ENCODE data around the gene GALNT16. TPM values are rescaled to one million over a fixed set of nuclear protein-coding genes. Genes with fewer than 3 reads are reported as not detected.

The GALNT16 gene
- total RNA-seq, 2 experiments from 2014 or later = not detected

DNA sequence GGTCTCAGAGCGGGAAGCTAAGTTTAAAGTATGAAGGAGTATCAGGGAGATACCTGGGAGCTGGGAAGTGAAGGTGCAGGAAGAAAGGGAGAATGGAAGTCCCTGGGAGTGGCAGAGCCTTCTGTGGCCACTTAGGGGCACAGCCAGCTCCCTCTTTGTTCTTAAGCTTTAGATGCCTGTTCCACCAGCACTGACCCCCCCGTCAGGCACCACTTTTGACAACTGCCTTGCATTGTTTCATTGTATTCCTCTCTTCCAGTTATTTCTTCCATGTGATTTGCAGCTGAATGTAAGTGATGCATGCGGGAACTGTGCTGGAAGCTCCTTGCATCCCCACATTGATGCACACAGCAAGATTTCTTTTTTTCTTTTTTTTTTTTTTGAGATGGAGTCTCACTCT lies 2.6 kb downstream of the GALNT16 start:
- intact Hi-C loops (cut with DNase I, micrococcal nuclease) = no loop called here
- ATAC-seq (ENCODE audit: poor library complexity) (no peak), DNase-seq (no peak)
- ChIA-PET CTCF (no interaction called here), POLR2A (no interaction called here)
- Mint-ChIP-seq H3K4me1 (ENCODE audit: low read depth) (peaks cover 4% of the 10 kb centered on the region), H3K36me3 (ENCODE audit: low read depth) (no peaks in the 10 kb centered on the region), H3K9me3 (no peaks in the 10 kb centered on the region), H3K27ac (no peak overlapping the region), H3K4me3 (no peak overlapping the region), H3K27me3 (peaks cover 62% of the 10 kb centered on the region)
- TF ChIP-seq, protein P1, sequence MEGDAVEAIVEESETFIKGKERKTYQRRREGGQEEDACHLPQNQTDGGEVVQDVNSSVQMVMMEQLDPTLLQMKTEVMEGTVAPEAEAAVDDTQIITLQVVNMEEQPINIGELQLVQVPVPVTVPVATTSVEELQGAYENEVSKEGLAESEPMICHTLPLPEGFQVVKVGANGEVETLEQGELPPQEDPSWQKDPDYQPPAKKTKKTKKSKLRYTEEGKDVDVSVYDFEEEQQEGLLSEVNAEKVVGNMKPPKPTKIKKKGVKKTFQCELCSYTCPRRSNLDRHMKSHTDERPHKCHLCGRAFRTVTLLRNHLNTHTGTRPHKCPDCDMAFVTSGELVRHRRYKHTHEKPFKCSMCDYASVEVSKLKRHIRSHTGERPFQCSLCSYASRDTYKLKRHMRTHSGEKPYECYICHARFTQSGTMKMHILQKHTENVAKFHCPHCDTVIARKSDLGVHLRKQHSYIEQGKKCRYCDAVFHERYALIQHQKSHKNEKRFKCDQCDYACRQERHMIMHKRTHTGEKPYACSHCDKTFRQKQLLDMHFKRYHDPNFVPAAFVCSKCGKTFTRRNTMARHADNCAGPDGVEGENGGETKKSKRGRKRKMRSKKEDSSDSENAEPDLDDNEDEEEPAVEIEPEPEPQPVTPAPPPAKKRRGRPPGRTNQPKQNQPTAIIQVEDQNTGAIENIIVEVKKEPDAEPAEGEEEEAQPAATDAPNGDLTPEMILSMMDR (IDR thresholded peaks at IDR 0.05) = no peak
- Histone ChIP-seq H3K9me3 (ENCODE audit: control insufficient read depth in 1 of 2, insufficient read depth in 1 of 2, low read length in 2 of 2) (no peaks in the 10 kb centered on the region), H3K4me1 (ENCODE audit: insufficient read depth, low read length) (peaks cover 10% of the 10 kb centered on the region), H3K27me3 (ENCODE audit: control insufficient read depth in 1 of 2, insufficient read depth in 2 of 2, low read length in 2 of 2) (peaks cover 38 to 69% of the 10 kb centered on the region in 2 experiments), H3K4me3 (ENCODE audit: low read length) (no peak overlapping the region), H3K27ac (ENCODE audit: low read depth in 1 of 2, low read length in 2 of 2) (no peak overlapping the region), H3K36me3 (ENCODE audit: insufficient read depth, low read length) (no peaks in the 10 kb centered on the region)

DNA sequence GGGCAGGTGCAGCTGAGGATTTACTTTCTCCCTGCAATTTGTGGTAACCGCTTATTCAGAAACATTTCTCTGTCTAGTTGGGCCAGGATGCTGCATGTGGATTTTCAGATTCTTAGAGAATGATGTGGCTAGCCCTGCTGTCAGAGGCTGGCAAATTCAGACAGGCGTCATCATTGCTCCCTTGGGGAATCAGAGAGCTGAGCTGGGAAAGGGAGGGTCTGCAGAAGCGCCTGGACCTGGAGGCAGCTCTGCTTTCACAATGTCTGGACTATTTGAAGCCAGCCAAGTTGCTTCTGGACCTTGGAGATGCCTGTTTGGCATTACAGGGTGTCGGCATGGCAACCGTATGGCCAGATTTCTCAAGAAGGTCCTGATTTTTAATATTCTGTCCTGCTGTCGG lies 3.4 kb downstream of the GALNT16 start:
- POLR2A ChIA-PET = no interaction called here

DNA sequence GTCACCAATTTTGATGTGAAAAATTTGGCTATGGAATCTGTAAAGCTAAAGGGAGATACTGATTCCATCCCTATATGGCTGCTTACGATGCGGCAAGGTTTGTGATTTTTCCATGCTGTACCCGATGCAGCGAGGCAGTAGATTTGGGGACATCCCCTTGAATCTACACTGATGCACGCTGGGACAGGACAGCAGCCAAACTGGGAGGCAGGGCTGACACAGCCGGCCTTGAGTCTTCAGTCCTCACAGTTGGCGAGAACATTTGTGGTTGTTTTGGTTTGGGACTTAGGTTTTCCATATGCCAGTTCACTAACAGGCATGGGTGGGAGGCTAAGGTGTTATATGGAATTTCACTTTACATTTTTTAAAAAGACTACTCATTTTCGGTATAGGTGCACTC lies 3.8 kb downstream of the GALNT16 start:
- Histone ChIP-seq H3K9me3 (ENCODE audit: control insufficient read depth in 1 of 2, insufficient read depth in 1 of 2, low read length in 2 of 2) (no peaks in the 10 kb centered on the region), H3K27me3 (ENCODE audit: control insufficient read depth in 1 of 2, insufficient read depth in 2 of 2, low read length in 2 of 2) (peaks cover 37 to 57% of the 10 kb centered on the region in 2 experiments), H3K36me3 (ENCODE audit: insufficient read depth, low read length) (no peaks in the 10 kb centered on the region), H3K4me1 (ENCODE audit: insufficient read depth, low read length) (peaks cover 10% of the 10 kb centered on the region), H3K4me3 (ENCODE audit: low read length) (no peak overlapping the region), H3K27ac (ENCODE audit: low read depth in 1 of 2, low read length in 2 of 2) (no peak overlapping the region)
- TF ChIP-seq, protein P1 (IDR thresholded peaks at IDR 0.05) = no peak
- POLR2A ChIA-PET = no interaction called here
- no peak for DNase-seq
- intact Hi-C loops (cut with DNase I, micrococcal nuclease) = no loop called here
- no peak overlapping the region for H3K27ac Mint-ChIP-seq
- H3K4me3 Mint-ChIP-seq = no peak overlapping the region
- H3K4me1 Mint-ChIP-seq (ENCODE audit: low read depth) = peaks cover 4% of the 10 kb centered on the region
- no peaks in the 10 kb centered on the region for H3K36me3 Mint-ChIP-seq (ENCODE audit: low read depth)
- H3K27me3 Mint-ChIP-seq = peaks cover 49% of the 10 kb centered on the region
- no peak for ATAC-seq (ENCODE audit: poor library complexity)
- CTCF ChIA-PET = no interaction called here
- H3K9me3 Mint-ChIP-seq = no peaks in the 10 kb centered on the region

More for the DNA sequence above, 3.4 kb downstream of the GALNT16 start:
- Mint-ChIP-seq H3K4me3 (no peak overlapping the region), H3K27ac (no peak overlapping the region), H3K27me3 (peaks cover 53% of the 10 kb centered on the region), H3K9me3 (no peaks in the 10 kb centered on the region), H3K4me1 (ENCODE audit: low read depth) (peaks cover 4% of the 10 kb centered on the region), H3K36me3 (ENCODE audit: low read depth) (no peaks in the 10 kb centered on the region)
- H3K4me3 ChIP-seq (ENCODE audit: low read length) = no peak overlapping the region
- intact Hi-C loops (cut with DNase I, micrococcal nuclease) = no loop called here
- H3K9me3 ChIP-seq (ENCODE audit: control insufficient read depth in 1 of 2, insufficient read depth in 1 of 2, low read length in 2 of 2) = no peaks in the 10 kb centered on the region
- DNase-seq (no peak), ATAC-seq (ENCODE audit: poor library complexity) (no peak)
- no peaks in the 10 kb centered on the region for H3K36me3 ChIP-seq (ENCODE audit: insufficient read depth, low read length)
- H3K27ac ChIP-seq (ENCODE audit: low read depth in 1 of 2, low read length in 2 of 2) = no peak overlapping the region
- CTCF ChIA-PET = no interaction called here
- TF ChIP-seq, protein P1 (IDR thresholded peaks at IDR 0.05) = no peak
- peaks cover 38 to 61% of the 10 kb centered on the region in 2 experiments for H3K27me3 ChIP-seq (ENCODE audit: control insufficient read depth in 1 of 2, insufficient read depth in 2 of 2, low read length in 2 of 2)
- peaks cover 10% of the 10 kb centered on the region for H3K4me1 ChIP-seq (ENCODE audit: insufficient read depth, low read length)

All from CD4-positive, alpha-beta T cell (primary cell).